Measurements from ENCODE around the gene HCFC2.
"Not testable (repeated sequence)": the region's sequence is repeated elsewhere in the genome, so short reads cannot be mapped to it uniquely, and the experiment has no call there.

The HCFC2 gene

GRCh38 chr12:104064031-104064841 lies at the start of gene HCFC2:
Gene HCFC2 (plus strand): TSS chr12:104064531. CDS start chr12:104064561, 30 bp downstream.
- DNase-seq: no peak

GRCh38 chr12:104021862-104022261 lies 42.5 kb upstream of the HCFC2 start:
- not testable (repeated sequence) for DNase-seq

DNA sequence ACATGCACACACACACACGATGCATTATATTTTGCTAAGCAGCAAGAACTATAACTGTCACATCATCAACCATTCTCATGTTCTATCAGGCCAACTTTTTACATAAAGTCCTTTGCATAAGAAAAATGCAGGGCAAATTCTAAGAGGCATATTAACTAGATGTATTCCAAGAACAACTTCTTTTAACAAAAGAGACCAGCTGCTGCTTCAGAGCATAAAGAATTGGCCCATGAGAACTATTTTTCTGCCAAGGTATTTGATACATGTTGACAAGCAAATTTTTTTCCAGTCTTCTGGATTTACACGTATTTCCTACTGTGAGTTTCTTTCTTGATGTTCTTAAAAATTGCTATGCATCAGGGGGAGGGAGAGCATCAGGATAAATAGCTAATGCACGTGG lies 41.5 kb upstream of the HCFC2 start:
- DNase-seq: no peak

DNA sequence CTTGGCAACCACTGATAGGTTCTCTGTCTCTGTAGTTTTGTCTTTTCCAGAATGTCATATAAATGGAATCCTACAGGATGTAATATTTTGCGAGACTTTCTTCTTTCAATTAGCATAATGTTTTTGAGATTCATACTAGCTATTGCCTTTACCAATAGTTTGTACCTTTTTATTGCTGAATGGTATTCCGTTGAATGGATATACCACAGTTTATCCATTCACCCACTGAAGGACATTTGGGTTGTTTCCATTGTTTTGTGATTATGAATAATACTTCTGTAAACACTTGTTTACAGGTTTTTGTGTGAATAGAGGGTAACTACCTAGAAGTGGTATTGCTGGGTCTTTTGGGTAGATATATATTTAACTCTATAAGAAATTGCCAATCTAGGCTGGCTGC lies 40.6 kb upstream of the HCFC2 start:
- DNase-seq: no peak

DNA sequence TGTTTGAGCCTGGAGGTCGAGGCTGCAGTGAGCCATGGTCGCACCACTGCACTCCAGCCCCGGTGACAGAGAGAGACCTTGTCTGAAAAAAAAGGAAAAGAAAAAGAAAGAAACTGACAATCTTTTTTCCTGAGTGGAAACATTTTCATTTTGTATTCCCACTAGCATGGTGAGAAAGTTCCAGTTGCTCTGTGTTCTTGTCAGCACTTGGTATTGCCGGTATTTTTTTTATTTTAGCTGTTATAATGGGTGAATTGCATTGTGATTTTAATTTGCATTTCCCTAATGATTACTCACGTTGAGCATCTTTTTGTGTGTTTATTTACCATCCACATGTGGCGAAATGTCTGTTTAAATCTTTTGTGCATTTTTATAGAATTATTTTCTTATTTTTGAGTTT lies 40.0 kb upstream of the HCFC2 start:
- DNase-seq: no peak

DNA sequence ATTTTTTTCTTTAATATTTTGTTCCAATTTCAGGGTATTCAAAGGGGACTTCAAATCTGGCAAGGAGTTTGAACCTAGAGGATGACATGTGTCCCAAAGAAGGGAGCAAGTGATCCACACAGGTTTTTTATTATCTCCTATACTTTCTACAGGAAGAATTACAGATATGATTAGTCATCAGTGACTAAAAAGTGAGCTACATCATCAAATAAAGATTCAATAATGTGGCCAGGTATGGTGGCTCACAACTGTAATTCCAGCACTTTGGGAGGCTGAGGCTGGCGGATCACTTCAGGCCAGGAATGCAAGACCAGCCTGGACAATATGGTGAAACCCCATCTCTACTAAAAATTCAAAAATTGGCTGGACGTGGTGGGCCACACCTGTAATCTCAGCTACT lies 38.6 kb upstream of the HCFC2 start:
- DNase-seq: no peak

DNA sequence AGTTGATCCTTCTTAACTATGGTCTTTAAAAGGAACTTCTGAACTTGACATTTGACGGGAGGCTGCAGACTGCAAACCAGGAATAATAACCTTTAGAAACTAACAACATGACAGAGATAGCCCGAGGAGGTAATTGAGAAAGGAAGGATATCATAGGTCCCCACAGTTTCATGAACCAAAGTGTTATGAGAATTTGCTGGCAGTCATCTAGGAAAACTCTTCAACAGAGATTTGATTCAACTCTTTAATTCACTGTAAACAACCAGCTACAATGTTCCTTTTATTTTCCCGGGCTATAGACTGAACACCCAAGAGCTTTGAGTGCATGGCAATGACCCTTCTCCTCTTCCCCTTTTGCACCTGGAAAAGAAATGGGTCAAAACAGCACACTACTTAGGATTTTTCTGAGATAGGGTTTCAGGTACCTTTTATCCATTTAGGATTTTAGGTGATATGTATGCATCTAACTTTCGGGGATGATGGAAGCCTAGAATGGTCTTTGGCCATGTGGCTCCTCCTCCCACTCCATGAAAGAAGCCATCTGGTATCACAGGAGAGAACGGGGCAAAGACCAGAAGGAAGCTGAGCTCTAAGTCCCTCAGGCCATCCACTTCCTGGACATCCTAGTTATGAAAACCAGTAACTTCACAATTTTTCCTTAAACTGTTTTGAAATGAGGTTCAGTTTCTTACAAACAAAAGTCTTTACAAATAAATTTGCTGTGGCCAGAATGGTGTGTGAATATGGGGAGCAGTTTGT lies 37.3 kb upstream of the HCFC2 start:
- DNase-seq: no peak

DNA sequence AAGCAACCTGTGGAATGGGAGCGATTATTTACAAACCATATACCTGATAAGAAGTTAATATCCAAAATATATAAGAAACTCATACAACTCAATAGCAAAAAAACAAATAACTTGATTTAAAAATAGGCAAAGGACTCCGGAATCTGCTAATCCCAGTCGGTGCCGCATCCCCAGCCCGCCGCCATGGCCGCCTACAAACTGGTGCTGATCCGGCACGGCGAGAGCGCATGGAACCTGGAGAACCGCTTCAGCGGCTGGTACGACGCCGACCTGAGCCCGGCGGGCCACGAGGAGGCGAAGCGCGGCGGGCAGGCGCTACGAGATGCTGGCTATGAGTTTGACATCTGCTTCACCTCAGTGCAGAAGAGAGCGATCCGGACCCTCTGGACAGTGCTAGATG lies 33.7 kb upstream of the HCFC2 start:
- not testable (repeated sequence) for DNase-seq

GRCh38 chr12:104036143-104036542 lies 28.2 kb upstream of the HCFC2 start:
- not testable (repeated sequence) for DNase-seq

- DNase-seq: not testable (repeated sequence)
Observed at GRCh38 chr12:104039769-104040168, 24.6 kb upstream of the HCFC2 start.

- DNase-seq: no peak
Observed at GRCh38 chr12:104042580-104042979, 21.8 kb upstream of the HCFC2 start.

DNA sequence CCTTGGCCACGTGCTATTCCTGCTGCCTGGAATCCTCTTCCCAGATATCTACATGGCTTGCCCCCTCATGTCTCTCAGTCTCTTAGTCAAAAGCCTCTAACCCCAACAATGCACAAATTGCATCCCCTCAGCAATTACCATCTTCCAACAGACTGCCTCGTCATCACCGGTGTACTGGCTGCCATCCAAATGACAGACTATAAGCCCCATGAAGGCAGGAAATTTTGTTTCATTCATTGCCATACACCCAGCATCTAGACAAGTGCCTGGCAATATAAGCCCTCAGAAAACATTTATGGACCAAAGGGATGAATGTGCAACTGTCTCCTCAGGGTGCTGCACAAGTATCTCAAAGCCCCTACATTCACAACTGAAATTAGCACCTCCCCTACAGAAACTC lies 20.2 kb upstream of the HCFC2 start:
- DNase-seq: no peak

- DNase-seq: no peak
Observed at GRCh38 chr12:104046306-104046705, 18.0 kb upstream of the HCFC2 start.

- no peak for DNase-seq
Observed at GRCh38 chr12:104048162-104048561, 16.2 kb upstream of the HCFC2 start.

GRCh38 chr12:104048811-104049210 lies 15.5 kb upstream of the HCFC2 start:
- no peak for DNase-seq

DNA sequence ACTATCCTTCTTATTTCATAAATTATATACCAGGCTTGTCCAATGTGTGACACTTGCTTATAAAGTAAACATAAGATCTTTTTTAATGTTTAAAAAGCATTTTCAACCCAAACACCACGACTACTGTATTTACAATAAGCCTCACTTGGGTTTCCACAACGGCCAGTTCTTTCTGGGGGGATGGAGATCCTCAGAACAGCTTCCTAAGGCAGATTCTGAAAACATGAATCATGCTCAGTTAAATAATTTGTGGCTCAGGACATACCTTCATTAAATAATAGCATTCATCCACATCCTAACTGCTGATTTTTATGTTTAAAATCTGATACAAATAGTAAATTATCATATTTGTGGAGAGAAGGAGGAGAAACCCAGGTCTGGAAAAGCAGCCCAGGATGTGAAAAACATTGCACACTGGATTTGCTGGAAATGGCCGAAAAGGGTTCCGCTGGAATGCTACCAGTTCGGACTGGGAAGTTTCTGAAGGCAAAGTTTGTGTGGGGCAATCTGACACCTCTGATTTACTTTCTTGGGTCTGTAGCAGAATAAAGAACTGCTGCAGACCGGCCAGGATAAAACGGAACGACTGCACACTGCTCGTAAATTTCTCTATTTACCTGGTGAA lies 14.9 kb upstream of the HCFC2 start:
- DNase-seq: no peak

DNA sequence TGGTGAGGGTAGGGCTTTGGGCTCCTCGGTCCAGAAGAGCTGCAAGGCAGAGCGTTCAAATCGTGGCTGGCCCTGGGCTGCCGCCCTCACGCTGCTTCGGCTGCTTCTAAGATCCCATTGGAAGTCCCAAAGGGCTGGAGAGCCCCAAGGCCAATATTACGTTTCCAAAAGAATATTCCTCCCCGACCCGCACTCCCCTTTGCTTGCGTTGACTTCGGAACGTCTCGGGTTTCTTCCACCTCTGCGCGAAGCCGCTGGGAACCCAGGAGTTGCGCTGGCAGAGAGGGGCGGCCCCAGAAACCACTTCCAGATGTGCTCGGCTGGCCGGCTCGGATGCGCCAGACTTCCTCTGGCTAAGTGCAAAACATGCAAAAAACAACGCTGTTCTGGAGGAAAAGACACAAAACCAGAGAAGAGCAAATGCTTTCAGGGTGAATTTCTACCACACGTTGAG lies 14.4 kb upstream of the HCFC2 start, which contains the start of gene GLT8D2:
TSS of gene GLT8D2 (minus strand) at position 285 of the 454 bp plus-strand sequence. CDS start 30,539 bp downstream, outside the sequence.
- DNase-seq: no peak

- no peak for DNase-seq
Observed at GRCh38 chr12:104050436-104050835, 13.9 kb upstream of the HCFC2 start.

- DNase-seq: no peak
Observed at GRCh38 chr12:104054681-104055346, 9.5 kb upstream of the HCFC2 start.

GRCh38 chr12:104055686-104056388 lies 8.5 kb upstream of the HCFC2 start:
- DNase-seq: no peak

DNA sequence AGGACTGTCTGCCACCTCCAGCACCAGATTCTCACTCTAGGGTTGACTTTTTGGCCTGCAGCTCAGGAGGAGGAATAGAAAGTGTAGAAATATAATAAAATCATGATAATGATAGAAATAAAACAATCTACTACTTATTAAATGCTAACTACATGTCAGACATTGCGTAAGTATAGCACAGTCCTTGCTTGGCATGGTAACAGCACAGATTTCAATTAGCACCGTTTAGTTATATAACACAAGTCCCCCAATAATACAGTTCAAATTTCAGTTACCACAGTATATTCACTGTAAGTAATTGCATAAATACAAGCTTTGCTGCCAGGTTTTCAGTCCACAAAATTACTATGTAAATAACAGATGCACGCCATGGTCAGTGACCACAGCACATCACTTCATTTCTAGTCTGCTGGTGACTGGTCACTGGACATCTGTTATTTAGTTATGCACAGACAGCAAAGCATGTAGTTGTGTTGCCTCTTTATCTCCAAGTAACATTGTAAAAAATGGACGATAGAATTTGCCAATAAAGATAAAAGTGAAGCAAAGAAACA lies 7.8 kb upstream of the HCFC2 start:
- DNase-seq: no peak

DNA sequence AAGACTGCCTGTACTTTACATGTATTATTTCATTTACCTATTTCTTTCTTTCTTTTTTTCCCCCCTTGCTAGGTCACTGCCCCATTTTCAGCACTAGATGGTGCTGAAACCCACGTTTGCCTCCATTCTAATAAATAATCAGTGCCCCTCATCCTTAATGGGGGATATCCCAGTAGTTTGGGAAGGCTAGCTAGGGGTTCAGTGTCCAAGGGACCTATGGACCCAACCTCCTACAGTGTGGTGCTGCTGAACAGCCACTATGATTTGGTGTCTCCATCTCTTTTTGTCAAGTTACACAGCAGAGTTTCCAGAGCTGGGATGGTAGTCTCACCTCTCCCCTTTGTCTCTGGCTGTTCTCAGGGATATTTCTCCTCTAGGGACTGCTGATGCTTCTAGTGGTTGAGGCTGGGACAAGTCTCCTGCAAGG lies 6.5 kb upstream of the HCFC2 start:
- DNase-seq: no peak
